Ovary (tissue), 3 donors: Measurements from ENCODE around the gene NAA80.

Source experiments
- CTCF ChIP-seq, 3 donors: fragments of 450-650 bp in 2 of 3; fragments of 200-600 bp in 1 of 3; IDR thresholded peaks; one replicate each; pipeline versions ENCODE4 v1.5.1 to v1.8.0; 2016 to 2022; ENCODE audit warnings: antibody characterized with exemption in 3 of 3, mild to moderate bottlenecking in 1 of 3
- POLR2A ChIP-seq: fragments of 450-650 bp; IDR thresholded peaks from one replicate; pipeline ENCODE4 v1.6.1; 2017; ENCODE audit warnings: antibody characterized with exemption, mild to moderate bottlenecking, moderate library complexity
- donor health status: DM: no; HTN: no; CAD: no.

- peak; percentile 65 for TF ChIP-seq POLR2A
- peak; percentile 46 to 61 (median 46) for TF ChIP-seq CTCF (IDR thresholded peaks at IDR 0.05)
Measured at GRCh38 chr3:50321336-50322114, 22.3 kb upstream of the NAA80 start.
